HFFc6 (cell line): ENCODE measurements around the gene TBX5. TPM values are rescaled to one million over a fixed set of nuclear protein-coding genes. Genes with fewer than 3 reads are reported as not detected.

Experiments used
- DNase-seq: peaks from one replicate; pipeline ENCODE4 v3.0.0-alpha.2; 2018
- H3K27ac Mint-ChIP-seq: 2 replicates; pipeline ENCODE4 v1.8.0; 2020; ENCODE audit warnings: mild to moderate bottlenecking, mixed read lengths
- H3K27me3 Mint-ChIP-seq: 2 replicates; pipeline ENCODE4 v1.8.0; 2021; ENCODE audit warnings: mild to moderate bottlenecking, moderate library complexity, mixed read lengths; ENCODE audit not compliant: insufficient read depth
- H3K36me3 Mint-ChIP-seq: 2 replicates; pipeline ENCODE4 v1.8.0; 2021; ENCODE audit warnings: low read depth, mixed read lengths
- H3K4me1 Mint-ChIP-seq: 2 replicates; pipeline ENCODE4 v1.8.0; 2020; ENCODE audit warnings: low read depth, mixed read lengths
- H3K4me3 Mint-ChIP-seq: 2 replicates; pipeline ENCODE4 v1.8.0; 2020; ENCODE audit warnings: mild to moderate bottlenecking, moderate library complexity, mixed read lengths
- H3K9me3 Mint-ChIP-seq: 2 replicates; pipeline ENCODE4 v1.8.0; 2020; ENCODE audit warnings: mild to moderate bottlenecking, mixed read lengths
- total RNA-seq, 6 experiments: library from RNA; stranded (reverse); fragmentation: NEBNext Ultra II Directional; extraction: Animal tissue kit (Norgen Biotek cat#: 25700); gene quantifications; 2 replicates in 1 of 6; 3 replicates in 5 of 6; pipeline ENCODE4 v1.2.3, GENCODE V29; 2021
- TF ChIP-seq, protein P1 (sequence below): fragments of 200-600 bp; sonication (generic); IDR thresholded peaks from 2 replicates; pipeline ENCODE4 v1.5.0; 2021; ENCODE audit warnings: antibody characterized with exemption, mild to moderate bottlenecking

Gene TBX5
- total RNA-seq, 6 experiments from 2014 or later = 20.7 to 27.8 (median 24.3) TPM

DNA sequence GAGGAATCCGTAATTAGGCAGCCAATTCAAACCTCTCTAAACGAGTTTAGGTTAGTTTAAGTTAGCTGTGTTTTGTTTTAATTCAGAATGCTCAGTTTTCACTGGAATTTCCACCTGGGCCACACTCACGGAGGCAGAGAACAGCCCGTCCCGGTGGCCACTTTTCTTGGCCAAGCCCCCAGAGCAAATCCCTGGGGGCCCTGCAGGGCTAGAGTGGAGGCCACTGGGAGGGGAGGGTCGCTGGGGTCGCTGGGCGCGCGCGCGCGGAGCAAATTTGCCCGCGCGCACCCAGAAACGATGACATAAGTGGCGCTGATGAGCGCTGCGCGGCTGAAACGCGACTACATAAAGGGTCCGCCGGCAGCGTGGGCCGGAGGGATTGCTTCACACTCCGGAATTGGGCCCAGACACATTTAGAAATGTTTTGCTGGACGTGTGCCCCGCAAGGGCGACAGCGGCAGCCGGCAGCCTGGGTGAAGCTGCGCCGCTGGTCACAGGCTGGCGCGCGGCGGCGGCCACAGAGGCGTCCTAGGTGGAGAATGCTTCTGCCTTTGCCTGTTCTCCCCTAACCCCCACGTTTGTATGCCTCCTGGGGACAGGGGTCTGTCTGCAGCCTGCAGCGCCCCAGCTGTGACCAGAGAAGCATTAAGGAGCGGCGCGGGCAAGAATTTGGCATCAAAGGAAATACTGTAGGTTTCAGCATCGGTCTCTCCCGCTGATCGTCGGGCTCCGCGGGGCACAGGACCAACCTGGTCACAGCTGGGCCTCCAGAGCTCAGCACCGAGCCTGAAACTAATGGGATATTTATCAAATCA, 37.9 kb upstream of the TBX5 start:
- TF ChIP-seq, protein P1, sequence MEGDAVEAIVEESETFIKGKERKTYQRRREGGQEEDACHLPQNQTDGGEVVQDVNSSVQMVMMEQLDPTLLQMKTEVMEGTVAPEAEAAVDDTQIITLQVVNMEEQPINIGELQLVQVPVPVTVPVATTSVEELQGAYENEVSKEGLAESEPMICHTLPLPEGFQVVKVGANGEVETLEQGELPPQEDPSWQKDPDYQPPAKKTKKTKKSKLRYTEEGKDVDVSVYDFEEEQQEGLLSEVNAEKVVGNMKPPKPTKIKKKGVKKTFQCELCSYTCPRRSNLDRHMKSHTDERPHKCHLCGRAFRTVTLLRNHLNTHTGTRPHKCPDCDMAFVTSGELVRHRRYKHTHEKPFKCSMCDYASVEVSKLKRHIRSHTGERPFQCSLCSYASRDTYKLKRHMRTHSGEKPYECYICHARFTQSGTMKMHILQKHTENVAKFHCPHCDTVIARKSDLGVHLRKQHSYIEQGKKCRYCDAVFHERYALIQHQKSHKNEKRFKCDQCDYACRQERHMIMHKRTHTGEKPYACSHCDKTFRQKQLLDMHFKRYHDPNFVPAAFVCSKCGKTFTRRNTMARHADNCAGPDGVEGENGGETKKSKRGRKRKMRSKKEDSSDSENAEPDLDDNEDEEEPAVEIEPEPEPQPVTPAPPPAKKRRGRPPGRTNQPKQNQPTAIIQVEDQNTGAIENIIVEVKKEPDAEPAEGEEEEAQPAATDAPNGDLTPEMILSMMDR = no peak
- H3K36me3 Mint-ChIP-seq = peaks cover 2% of the 10 kb centered on the region
- H3K27ac Mint-ChIP-seq = no peak overlapping the region
- no peak for DNase-seq
- H3K27me3 Mint-ChIP-seq = peaks cover 72% of the 10 kb centered on the region
- peaks cover 5% of the 10 kb centered on the region for H3K4me1 Mint-ChIP-seq
- no peak overlapping the region for H3K4me3 Mint-ChIP-seq
- no peaks in the 10 kb centered on the region for H3K9me3 Mint-ChIP-seq

DNA sequence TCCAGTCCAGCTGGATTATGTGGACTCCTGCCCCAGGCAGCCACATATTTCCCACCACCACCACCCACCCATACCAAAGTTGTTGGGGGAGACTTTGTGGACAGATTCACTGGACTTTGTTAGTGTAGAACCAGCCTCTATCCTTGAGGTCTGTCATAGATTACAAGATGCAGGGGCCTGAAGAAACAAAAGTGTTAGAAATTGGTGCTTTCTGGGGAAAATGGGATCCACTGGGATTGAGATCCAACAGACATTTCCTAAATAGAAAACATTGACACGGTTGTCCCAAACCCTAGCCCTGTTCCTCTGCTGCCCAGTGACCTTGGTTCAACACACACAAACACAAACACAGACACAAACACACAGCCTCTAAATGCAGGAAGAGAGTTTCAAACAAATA, 36.6 kb upstream of the TBX5 start:
- Mint-ChIP-seq H3K27me3 (peaks cover 80% of the 10 kb centered on the region), H3K27ac (no peak overlapping the region), H3K9me3 (peaks cover under 1% of the 10 kb centered on the region; the same call in 1 of the 2 replicates), H3K4me3 (no peak overlapping the region), H3K4me1 (peaks cover 9% of the 10 kb centered on the region), H3K36me3 (peaks cover 6% of the 10 kb centered on the region)
- DNase-seq = no peak
- TF ChIP-seq, protein P1 = no peak

DNA sequence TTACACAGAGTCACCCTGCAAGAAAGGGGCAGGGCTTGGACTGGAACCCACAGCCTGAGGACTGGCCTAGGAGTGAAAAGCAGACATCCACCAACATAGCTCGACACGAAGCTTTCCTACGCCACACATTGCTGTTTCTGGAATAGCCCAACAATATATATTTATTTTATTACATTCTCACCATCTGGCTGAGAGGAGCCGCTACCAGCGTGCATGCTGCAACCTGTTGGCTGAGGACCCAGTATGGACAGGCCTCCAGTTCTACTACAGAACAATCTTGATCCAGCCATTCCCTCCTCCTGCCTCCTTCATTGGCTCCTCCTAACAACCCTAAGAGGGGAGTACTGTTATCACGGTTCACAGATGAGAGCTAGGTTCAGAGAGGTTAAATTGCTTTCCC, 35.6 kb upstream of the TBX5 start:
- H3K27ac Mint-ChIP-seq = no peak overlapping the region
- TF ChIP-seq, protein P1 = no peak
- H3K4me3 Mint-ChIP-seq = no peak overlapping the region
- peaks cover 11% of the 10 kb centered on the region for H3K9me3 Mint-ChIP-seq
- H3K36me3 Mint-ChIP-seq = peaks cover 14% of the 10 kb centered on the region
- peaks cover 86% of the 10 kb centered on the region for H3K27me3 Mint-ChIP-seq
- peaks cover 9% of the 10 kb centered on the region for H3K4me1 Mint-ChIP-seq
- DNase-seq = no peak

DNA sequence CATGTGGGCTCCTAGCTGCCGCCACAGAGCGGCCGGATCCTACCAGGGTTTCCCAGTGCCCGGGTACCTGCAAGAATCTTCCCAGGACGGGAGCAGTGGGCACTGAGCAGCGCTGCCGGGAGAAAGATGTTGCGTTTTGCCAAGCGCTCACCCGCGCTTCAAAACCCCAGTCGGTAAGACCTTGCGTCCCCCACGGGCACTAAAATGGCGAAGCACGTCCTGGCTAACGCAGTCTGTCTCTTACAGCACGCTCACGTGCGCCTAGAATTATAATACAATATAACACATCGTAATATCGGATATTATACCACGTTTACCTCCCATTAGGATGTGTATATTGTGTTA, 35.1 kb upstream of the TBX5 start:
- no peak for DNase-seq
- Mint-ChIP-seq H3K27ac (no peak overlapping the region), H3K4me1 (peaks cover 9% of the 10 kb centered on the region), H3K4me3 (peak overlapping the region; percentile 59; the same call in 1 of the 2 replicates), H3K27me3 (peaks cover 85% of the 10 kb centered on the region), H3K9me3 (peaks cover 15% of the 10 kb centered on the region), H3K36me3 (peaks cover 18% of the 10 kb centered on the region)
- TF ChIP-seq, protein P1 = no peak

DNA sequence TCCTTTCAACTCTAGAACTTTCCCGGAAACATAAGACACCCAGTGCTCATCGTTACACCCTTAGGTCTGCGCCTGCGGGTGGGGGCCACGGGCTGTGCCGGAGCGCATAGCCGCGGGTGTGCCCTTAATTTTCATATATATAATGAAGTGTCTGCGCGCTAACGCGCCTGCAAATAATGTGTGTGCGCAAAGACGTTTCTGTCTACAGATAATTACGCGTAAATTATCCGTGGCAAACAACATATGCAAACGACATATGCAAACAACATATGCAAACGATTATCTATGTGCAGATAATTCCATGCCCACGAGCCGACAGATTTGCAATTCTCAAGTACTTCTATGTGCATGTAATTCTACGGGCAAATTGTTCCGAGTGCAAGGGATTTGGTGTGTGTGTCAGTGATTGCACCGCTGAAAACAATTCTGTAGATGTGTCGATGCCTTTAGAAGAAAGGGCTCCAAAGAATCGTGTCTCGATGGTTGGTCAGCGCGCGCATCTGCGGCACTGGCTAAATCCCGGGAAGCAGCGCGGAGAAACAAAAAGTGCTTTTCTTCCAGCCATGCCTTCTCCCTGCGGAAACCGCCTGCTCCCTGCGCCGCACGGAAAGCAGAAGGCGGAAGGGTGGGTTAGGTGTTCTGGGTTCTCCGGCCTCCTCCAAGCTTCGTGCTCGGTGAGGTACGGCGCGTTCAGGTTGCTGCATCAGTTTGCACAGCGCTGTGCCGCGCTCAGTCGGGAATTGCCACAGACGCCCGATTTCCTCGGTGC, 34.5 kb upstream of the TBX5 start:
- Mint-ChIP-seq H3K9me3 (peaks cover 15% of the 10 kb centered on the region), H3K4me1 (peaks cover 9% of the 10 kb centered on the region), H3K36me3 (peaks cover 18% of the 10 kb centered on the region), H3K4me3 (peak overlapping the region; percentile 59; the same call in 1 of the 2 replicates), H3K27ac (no peak overlapping the region), H3K27me3 (peaks cover 80% of the 10 kb centered on the region)
- no peak for DNase-seq
- TF ChIP-seq, protein P1 = no peak
